ENCODE results near the gene PPP6R3. TPM values are rescaled to one million over a fixed set of nuclear protein-coding genes. Genes with fewer than 3 reads are reported as not detected.

Gene PPP6R3
- total RNA-seq, 1 experiment from 2014 or later = 171 TPM

GRCh38 chr11:68436162-68436888, 24.2 kb upstream of the PPP6R3 start:
- Histone ChIP-seq H3K9me3 (ENCODE audit: low read length) (no peaks in the 10 kb centered on the region), H4K20me1 (ENCODE audit: low read length) (no peaks in the 10 kb centered on the region), H3K27ac (ENCODE audit: low read length) (no peak overlapping the region), H3K9me2 (replicated peaks; ENCODE audit: low read length) (no peaks in the 10 kb centered on the region), H3K4me3 (ENCODE audit: low read length) (no peak overlapping the region), H3F3A (ENCODE audit: low read length, unreplicated experiment) (no peaks in the 10 kb centered on the region), H3K4me1 (ENCODE audit: insufficient read depth, low read length) (peaks cover 14% of the 10 kb centered on the region), H3K36me3 (ENCODE audit: low read depth, low read length) (peaks cover 26% of the 10 kb centered on the region), H3K27me3 (ENCODE audit: low read length) (no peaks in the 10 kb centered on the region), H3K4me2 (ENCODE audit: low read length) (no peak overlapping the region), H2AFZ (ENCODE audit: low read length) (no peak overlapping the region), H3K9ac (ENCODE audit: low read length) (no peak overlapping the region), H3K79me2 (ENCODE audit: low read length) (no peaks in the 10 kb centered on the region)
- intact Hi-C loops (cut with micrococcal nuclease) = loop anchor here (10.0 kb wide), 1 partner anchor 52 kb away; no protein-coding TSS in a partner anchor
- no peak for TF ChIP-seq EZH2 (IDR thresholded peaks at IDR 0.05; ENCODE audit: low read length, unreplicated experiment)
- no peak for TF ChIP-seq EZH2phosphoT487 (IDR thresholded peaks at IDR 0.05; ENCODE audit: borderline replicate concordance, low read length)
- TF ChIP-seq, protein P1, sequence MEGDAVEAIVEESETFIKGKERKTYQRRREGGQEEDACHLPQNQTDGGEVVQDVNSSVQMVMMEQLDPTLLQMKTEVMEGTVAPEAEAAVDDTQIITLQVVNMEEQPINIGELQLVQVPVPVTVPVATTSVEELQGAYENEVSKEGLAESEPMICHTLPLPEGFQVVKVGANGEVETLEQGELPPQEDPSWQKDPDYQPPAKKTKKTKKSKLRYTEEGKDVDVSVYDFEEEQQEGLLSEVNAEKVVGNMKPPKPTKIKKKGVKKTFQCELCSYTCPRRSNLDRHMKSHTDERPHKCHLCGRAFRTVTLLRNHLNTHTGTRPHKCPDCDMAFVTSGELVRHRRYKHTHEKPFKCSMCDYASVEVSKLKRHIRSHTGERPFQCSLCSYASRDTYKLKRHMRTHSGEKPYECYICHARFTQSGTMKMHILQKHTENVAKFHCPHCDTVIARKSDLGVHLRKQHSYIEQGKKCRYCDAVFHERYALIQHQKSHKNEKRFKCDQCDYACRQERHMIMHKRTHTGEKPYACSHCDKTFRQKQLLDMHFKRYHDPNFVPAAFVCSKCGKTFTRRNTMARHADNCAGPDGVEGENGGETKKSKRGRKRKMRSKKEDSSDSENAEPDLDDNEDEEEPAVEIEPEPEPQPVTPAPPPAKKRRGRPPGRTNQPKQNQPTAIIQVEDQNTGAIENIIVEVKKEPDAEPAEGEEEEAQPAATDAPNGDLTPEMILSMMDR (conservative IDR thresholded peaks at IDR 0.05; ENCODE audit: low read depth, low read length) = no peak
- no peak for ATAC-seq
- CTCF ChIA-PET = no interaction called here
- BruUV-seq (replicated peaks) = no TSS peak
- DNase-seq = no peak
- POLR2A ChIA-PET (ENCODE audit: unreplicated experiment) = no interaction called here

DNA sequence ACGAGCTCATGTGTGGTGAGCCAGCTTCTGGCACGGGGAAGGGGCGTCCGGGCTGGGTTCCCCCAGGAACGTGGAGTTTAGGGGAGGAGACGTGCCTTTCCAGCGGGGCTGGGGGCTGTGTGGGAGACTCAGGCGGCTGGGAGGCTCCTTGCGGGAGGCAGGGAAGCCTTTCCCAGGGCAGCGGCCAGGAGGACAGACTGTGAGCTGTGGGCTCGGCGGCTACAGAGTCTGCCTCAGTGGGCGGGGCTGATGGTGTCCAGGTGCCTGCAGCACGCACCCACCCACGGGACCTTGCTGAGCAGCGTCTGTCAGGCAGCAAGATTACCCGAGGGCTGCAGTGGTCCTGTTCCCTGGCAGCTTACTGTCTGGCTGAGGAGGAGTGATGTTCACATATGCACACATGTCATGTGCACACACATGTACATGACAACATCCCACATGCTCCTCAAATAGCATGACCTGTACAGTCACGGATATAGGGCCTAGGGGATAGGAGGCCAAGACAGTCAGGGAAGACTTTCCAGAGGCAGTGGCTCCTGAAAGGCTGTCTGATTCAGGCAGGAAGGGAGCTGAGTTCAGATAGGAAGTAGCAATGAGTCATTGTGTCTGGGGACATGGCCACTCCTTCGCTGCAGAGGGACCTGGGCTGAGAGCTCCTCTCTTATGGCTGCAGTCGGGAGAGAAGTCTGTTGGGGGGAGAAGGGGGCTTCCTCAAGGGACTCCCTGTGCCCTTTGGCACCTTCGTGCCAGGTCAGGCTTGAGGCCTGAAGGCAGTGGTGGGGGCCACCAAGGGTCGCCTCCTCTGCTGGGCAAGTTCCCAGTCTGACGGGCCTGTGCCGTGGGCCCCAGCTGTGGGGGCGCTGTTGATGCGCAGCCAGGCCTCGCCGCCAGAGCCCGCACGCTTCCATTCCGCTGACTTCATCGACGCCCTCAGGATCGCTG, 23.3 kb upstream of the PPP6R3 start:
- Histone ChIP-seq H3K4me1 (ENCODE audit: insufficient read depth, low read length) (peaks cover 14% of the 10 kb centered on the region), H3K4me2 (ENCODE audit: low read length) (peak overlapping the region; percentile 26), H3K36me3 (ENCODE audit: low read depth, low read length) (peaks cover 30% of the 10 kb centered on the region), H3K4me3 (ENCODE audit: low read length) (no peak overlapping the region), H3K9me2 (replicated peaks; ENCODE audit: low read length) (no peaks in the 10 kb centered on the region), H3K79me2 (ENCODE audit: low read length) (no peaks in the 10 kb centered on the region), H3F3A (ENCODE audit: low read length, unreplicated experiment) (no peaks in the 10 kb centered on the region), H3K27ac (ENCODE audit: low read length) (no peak overlapping the region), H2AFZ (ENCODE audit: low read length) (no peak overlapping the region), H3K9me3 (ENCODE audit: low read length) (no peaks in the 10 kb centered on the region), H3K9ac (ENCODE audit: low read length) (no peak overlapping the region), H3K27me3 (ENCODE audit: low read length) (no peaks in the 10 kb centered on the region), H4K20me1 (ENCODE audit: low read length) (no peaks in the 10 kb centered on the region)
- intact Hi-C loops (cut with micrococcal nuclease) = loop anchor here (10.0 kb wide), 1 partner anchor 52 kb away; no protein-coding TSS in a partner anchor
- ChIA-PET CTCF (interaction anchor here (0.6 kb wide), 1 partner anchor 55 kb away, joined by 5 read pairs; no protein-coding TSS in a partner anchor), POLR2A (ENCODE audit: unreplicated experiment) (interaction anchor here (0.6 kb wide), 1 partner anchor 316 kb away, joined by 4 read pairs; no protein-coding TSS in a partner anchor)
- TF ChIP-seq, protein P1 (conservative IDR thresholded peaks at IDR 0.05; ENCODE audit: low read depth, low read length) = no peak
- TF ChIP-seq EZH2phosphoT487 (IDR thresholded peaks at IDR 0.05; ENCODE audit: borderline replicate concordance, low read length) (no peak), EZH2 (IDR thresholded peaks at IDR 0.05; ENCODE audit: low read length, unreplicated experiment) (no peak)
- peak; percentile 96 for ATAC-seq
- no TSS peak for BruUV-seq (replicated peaks)
- DNase-seq = peak; percentile 80

Data from PC-3 (cell line).